HG02943 (cell line): ENCODE data around the gene DNASE1.
"Not testable (repeated sequence)": the region's sequence is repeated elsewhere in the genome, so short reads cannot be mapped to it uniquely, and the experiment has no call there.

Experiments used
- ATAC-seq: cut with Tn5 transposase; IDR thresholded peaks from one replicate; pipeline ENCODE4 v1.9.1; 2021; ENCODE audit warnings: mild to moderate bottlenecking, low read depth, moderate library complexity; ENCODE audit not compliant: unreplicated experiment

Gene DNASE1

DNA sequence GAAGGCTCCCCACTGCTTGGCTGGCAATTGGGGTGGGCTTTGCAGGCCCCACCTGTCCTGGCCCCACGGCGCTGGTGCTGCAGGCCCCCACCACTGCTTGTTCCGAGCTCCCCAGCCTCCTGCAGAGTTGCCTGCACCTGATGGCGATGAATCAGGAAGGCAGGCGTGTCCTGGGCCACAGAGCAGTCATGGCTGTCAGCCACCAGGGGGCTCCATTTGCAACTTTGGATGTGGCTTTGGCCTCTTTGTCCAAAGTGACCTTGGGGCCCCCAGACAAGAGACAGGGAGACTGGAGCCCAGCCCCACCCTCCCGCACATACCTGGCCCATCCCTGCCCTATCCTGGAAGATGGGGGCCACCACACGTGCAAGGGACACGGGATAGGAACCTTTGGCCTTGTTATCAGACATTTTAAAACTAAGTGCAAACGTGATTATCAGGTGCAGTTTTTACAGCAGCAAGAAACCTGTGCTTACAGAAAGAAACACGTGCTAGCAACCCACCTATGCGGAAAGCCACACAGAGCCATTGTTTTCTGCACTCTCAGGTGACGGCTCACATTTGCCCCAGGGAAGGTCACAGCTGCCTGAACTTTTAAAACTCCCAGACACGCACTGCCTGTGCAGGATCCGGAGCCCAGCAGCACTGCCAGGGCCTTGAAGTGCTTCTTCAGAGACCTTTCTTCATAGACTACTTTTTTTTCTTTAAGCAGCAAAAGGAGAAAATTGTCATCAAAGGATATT lies at the start of gene DNASE1:
TSS of gene DNASE1 (plus strand) at position 443 of the 743 bp plus-strand sequence. CDS start 683 bp downstream, outside the sequence.
- no peak for ATAC-seq

- no peak for ATAC-seq
Observed at GRCh38 chr16:3606441-3606840, 48.0 kb upstream of the DNASE1 start.

DNA sequence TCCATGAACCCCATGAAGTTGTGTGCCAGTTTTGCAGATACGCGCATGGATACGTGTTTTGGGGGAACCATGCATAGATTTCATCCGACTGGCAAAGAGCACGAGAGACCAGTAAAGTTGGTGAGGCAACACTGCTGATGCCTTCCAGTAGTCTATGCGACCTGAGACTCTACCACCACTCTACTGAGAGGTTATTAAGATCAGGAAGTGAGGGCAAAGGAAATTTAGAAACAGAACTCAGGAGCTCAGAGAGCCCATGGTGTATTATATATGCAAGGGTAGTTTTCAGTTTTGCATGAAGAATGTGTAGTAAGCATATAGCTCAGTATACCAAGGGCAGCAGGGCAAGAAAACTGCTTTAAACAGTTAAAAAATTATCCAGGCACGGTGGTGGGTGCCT lies 47.3 kb upstream of the DNASE1 start:
- ATAC-seq = no peak

GRCh38 chr16:3607634-3608033 lies 46.9 kb upstream of the DNASE1 start:
- ATAC-seq = no peak

GRCh38 chr16:3608069-3608468 lies 46.4 kb upstream of the DNASE1 start:
- ATAC-seq = no peak

DNA sequence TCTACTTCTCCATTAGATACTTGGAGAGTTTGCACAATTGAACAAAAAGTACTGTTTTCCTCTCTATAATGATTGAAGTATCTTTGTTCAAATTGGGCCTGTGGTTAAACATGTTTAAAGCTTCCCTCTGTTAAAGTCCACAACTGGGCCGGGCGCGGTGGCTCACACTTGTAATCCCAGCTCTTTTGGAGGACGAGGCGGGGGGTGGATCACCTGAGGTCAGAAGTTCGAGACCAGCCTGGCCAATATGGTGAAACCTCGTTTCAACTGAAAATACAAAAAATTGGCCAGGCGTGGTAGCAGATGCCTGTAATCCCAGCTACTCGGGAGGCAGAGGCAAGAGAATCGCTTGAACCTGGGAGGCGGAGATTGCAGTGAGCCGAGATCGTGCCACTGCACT lies 45.5 kb upstream of the DNASE1 start:
- ATAC-seq = not testable (repeated sequence)

GRCh38 chr16:3609895-3610697 lies 44.4 kb upstream of the DNASE1 start:
- ATAC-seq = no peak

DNA sequence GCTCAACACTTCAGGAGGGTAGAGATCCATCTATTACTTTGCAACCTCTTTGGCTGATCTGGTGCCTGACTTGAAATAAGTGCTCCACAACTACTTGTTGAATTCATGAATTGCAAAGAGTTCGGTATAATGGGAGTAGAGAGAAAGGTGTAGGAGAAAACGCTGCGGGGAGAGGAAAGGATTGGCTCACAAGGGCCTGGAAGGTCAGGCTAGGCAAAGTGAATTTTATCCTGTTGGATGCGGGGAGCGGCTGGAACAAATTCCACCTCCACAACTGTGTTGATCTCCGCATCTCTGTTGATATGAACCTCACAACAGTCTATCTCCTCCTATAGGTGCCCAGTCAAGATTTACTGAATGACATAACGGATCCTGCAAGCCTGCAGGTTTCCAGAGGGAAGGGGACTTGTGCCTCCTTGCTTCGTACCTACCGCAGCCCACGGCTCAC lies 43.8 kb upstream of the DNASE1 start:
- no peak for ATAC-seq

DNA sequence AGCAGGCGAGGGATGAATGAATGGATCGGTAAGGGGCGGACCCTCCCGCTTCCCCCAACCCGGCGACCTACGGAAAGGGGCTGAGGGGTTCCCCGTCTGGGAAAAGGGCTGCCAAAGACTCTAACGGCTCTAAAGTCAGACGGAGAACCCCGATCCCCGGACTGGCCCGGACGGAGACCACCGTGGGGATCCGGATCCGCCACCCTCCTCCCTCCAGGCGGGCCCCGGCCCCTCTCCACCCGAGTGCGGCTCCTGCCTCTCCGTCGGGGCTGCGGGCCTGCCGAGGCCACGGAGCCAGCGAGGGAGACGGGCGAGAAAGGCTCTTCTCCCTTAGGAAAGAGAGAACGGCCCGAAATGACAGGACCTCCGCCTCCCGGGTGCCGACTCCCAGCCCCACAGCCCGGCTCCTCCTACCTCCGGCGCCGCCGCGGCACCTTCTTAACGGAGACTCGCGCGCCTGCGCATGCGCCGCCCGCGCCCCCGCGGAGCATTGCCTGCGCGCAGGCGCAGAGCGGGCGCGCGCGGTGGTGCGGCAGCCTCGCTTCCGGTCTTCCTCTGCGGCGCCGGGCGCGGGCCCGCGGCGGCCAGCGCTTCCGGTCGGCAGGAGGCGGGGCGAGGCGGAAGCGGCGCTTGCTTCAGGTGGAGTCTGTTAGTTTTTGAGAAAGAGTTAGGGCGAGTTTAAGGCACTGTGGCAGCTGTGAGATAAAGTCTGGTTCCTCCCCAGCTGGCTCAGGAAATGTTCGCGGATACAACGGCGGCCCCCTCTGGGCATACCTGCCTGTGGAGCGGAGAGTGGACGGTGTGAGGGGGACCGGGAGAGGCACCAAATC lies 43.1 kb upstream of the DNASE1 start, which contains the start of gene SLX4:
TSS of gene SLX4 (minus strand) at position 461 of the 830 bp plus-strand sequence. CDS start 2,642 bp downstream, outside the sequence.
- peak; percentile 73 for ATAC-seq

- ATAC-seq = no peak
Observed at GRCh38 chr16:3612510-3613466, 41.7 kb upstream of the DNASE1 start.

DNA sequence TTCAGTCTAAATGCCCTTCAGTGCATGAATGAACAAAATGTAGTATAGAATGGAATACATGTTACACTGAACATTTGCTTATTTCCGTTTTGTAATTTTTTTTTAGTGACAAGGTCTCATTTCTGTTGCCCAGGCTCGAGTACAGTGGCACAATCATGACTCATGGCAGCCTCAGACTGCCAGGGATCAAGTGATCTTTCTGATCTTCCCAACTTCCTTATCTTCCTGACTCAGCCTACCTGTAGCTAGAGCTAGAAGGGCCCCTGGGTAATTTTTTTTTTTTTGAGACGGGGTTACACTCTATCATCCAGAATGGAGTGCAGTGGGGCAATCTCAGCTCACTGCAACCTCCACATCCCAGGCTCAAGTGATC lies 35.7 kb upstream of the DNASE1 start:
- no peak for ATAC-seq

GRCh38 chr16:3623642-3624041 lies 30.8 kb upstream of the DNASE1 start:
- no peak for ATAC-seq

- no peak for ATAC-seq
Observed at GRCh38 chr16:3625331-3625730, 29.2 kb upstream of the DNASE1 start.

- no peak for ATAC-seq
Observed at GRCh38 chr16:3625911-3626732, 28.4 kb upstream of the DNASE1 start.

GRCh38 chr16:3637371-3637923 lies 17.0 kb upstream of the DNASE1 start:
- no peak for ATAC-seq

DNA sequence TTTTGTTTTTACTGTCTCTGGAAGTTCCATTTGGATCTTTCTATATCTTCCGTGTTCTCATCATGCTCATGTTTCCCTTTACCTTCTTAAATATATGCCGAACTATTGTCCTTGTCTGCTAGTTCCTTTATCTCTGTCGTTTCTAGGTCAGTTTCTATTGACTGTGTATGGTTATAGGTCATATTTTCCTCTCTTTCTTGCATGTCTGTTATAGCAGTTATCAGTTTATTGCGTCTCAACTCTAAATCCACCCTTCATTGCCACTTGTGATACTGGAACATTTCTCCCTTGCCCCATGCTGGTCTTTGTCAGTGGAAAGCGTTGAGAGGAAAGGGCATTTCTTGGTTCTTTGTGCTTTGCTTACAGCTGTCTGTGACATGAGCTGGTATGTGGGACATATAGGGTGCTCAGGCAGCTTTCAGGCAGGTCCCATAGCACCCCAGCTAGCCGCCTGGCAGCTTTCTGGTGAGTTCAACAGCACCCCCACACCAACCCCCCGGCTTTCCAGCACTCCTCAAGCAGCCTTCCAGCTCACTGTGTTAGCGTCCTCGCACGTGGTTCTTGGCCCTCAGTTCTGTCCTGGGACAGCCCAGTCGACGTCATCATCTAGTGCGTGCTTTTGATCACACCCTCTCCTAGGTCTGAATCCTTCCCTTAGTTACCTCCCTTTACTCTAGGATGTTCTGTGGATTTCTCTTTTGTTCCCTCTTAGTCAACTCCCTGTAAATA lies 15.4 kb upstream of the DNASE1 start:
- no peak for ATAC-seq

DNA sequence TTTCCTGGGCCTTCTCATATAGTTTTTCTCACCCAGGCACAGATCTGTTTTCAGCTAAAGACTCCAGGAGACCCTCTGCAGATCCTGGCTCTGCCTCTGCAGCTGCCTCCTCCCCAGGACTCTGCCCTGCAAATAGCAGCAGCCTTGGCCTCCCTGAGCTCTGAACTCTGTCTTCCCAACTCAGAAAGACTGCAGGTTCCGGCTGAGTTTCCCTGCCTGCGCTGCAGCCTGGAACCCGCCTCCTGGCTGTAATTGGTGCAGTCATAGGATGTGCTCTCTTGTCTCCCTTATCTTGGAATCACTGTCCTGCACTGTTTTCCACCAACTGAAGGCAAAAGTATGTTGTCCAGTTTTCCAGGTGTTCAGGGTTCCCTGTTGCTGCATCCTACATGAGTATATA lies 14.3 kb upstream of the DNASE1 start:
- ATAC-seq = no peak
